T-helper 1 cell treated with Interleukin-12 subunit alpha and Interleukin-12 subunit beta and Interleukin-4 antibody, amounts not matched to agents 30 μg/mL and 1 μg/mL, for 36 hours (primary cell): ENCODE results near the gene AJM1.
"Not testable (repeated sequence)": the region's sequence is repeated elsewhere in the genome, so short reads cannot be mapped to it uniquely, and the experiment has no call there.

Source experiments
- H3K27ac Mint-ChIP-seq: one replicate; pipeline ENCODE4 v1.8.0; 2021; ENCODE audit warnings: mild to moderate bottlenecking, mixed read lengths
- H3K27me3 Mint-ChIP-seq: one replicate; pipeline ENCODE4 v1.8.0; 2021; ENCODE audit warnings: low read depth, mixed read lengths
- H3K36me3 Mint-ChIP-seq: one replicate; pipeline ENCODE4 v1.8.0; 2021; ENCODE audit warnings: low read depth, mixed read lengths
- H3K4me1 Mint-ChIP-seq: one replicate; pipeline ENCODE4 v1.8.0; 2021; ENCODE audit warnings: low read depth, mixed read lengths
- H3K4me3 Mint-ChIP-seq: one replicate; pipeline ENCODE4 v1.8.0; 2021; ENCODE audit warnings: mild to moderate bottlenecking, moderate library complexity, mixed read lengths
- H3K9me3 Mint-ChIP-seq: one replicate; pipeline ENCODE4 v1.8.0; 2021; ENCODE audit warnings: mixed read lengths

Gene AJM1

GRCh38 chr9:136842380-136842948, at the start of gene AJM1:
Gene AJM1, plus strand, starts transcription at chr9:136842478. Its CDS starts 1,937 bp downstream, at chr9:136844415.
- H3K4me1 Mint-ChIP-seq, H3K36me3 Mint-ChIP-seq, H3K9me3 Mint-ChIP-seq, H3K27me3 Mint-ChIP-seq: not testable (repeated sequence)
- Mint-ChIP-seq H3K4me3 (peak within 1 kb of the TSS; percentile 80), H3K27ac (peak within 1 kb of the TSS; percentile 78)

GRCh38 chr9:136793086-136793946, 49.0 kb upstream of the AJM1 start:
- H3K4me3 Mint-ChIP-seq: no peak overlapping the region
- H3K27me3 Mint-ChIP-seq: peaks cover 21% of the 10 kb centered on the region
- peaks cover 15% of the 10 kb centered on the region for H3K4me1 Mint-ChIP-seq
- no peaks in the 10 kb centered on the region for H3K9me3 Mint-ChIP-seq
- peak overlapping the region; percentile 36 for H3K27ac Mint-ChIP-seq
- H3K36me3 Mint-ChIP-seq: peaks cover 7% of the 10 kb centered on the region

DNA sequence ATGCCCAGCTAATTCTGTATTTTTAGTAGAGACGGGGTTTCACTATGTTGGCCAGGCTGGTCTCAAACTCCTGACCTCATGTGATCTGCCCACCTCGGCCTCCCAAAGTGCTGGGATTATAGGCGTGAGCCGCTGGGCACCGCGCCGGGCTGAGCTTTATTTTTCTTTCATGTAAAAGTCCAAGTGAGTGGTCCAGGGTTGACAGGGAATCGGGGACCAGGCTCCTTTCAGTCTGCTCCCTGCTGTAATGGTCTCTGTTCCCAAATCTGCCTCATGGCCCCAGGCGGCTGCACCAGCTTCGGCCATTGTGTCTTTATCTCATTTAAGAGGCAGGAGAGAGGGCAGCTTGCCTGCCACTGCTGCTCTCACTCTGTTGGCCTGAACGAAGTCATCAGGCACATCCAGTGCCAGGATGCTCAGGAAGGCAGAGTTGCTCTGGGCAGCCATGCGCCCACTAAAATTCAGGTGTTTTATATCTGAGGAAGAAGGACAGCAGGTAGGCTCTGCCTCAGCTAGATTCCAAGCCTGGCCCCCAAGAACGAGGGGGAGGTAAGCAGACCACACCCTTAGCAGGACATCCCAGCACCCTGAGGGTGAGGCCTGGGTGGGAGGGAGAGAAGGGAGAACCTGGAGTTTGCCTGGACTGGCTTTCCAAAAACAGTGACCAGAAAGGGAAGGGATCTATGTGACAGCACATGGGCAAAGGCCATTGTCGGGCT, 47.8 kb upstream of the AJM1 start:
- peaks cover 7% of the 10 kb centered on the region for H3K36me3 Mint-ChIP-seq
- no peaks in the 10 kb centered on the region for H3K9me3 Mint-ChIP-seq
- no peak overlapping the region for H3K27ac Mint-ChIP-seq
- peaks cover 21% of the 10 kb centered on the region for H3K27me3 Mint-ChIP-seq
- peaks cover 10% of the 10 kb centered on the region for H3K4me1 Mint-ChIP-seq
- no peak overlapping the region for H3K4me3 Mint-ChIP-seq

- H3K27ac Mint-ChIP-seq: no peak overlapping the region
- peaks cover 7% of the 10 kb centered on the region for H3K36me3 Mint-ChIP-seq
- H3K9me3 Mint-ChIP-seq: no peaks in the 10 kb centered on the region
- H3K27me3 Mint-ChIP-seq: peaks cover 21% of the 10 kb centered on the region
- H3K4me3 Mint-ChIP-seq: no peak overlapping the region
- H3K4me1 Mint-ChIP-seq: peaks cover 10% of the 10 kb centered on the region
Observed at GRCh38 chr9:136795000-136795348, 47.3 kb upstream of the AJM1 start.

DNA sequence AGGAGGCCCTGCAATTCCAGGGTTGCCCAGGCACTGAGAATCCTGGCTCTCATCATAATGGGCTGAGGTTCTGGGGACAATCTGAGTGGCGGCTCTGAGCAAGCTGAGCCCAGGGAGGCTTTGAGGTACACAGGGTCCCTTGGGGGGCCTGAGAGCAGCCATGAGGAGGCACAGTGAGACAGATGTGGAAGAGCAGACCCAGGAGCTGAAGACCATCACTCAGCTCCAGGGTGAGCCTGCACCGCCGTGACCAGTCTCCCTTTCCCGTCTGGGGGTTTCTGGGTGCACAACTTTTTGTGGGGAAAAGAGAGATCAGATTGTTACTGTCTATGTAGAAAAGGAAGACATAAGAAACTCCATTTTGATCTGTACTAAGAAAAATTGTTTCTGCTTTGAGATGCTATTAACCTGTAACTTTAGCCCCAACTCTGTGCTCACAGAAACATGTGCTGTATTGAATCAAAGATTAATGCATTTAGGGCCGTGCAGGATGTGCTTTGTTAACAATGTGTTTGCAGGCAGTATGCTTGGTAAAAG, 46.0 kb upstream of the AJM1 start, which contains the start of gene CCDC183:
TSS of gene CCDC183 (plus strand) at position 101 of the 537 bp plus-strand sequence. CDS start at position 161, 60 bp downstream.
- Mint-ChIP-seq H3K4me3 (no peak within 1 kb of the TSS), H3K4me1 (peaks cover 16% of the 10 kb centered on the region), H3K9me3 (no peaks in the 10 kb centered on the region), H3K36me3 (peaks cover 7% of the 10 kb centered on the region), H3K27ac (no peak within 1 kb of the TSS), H3K27me3 (peaks cover 29% of the 10 kb centered on the region)

DNA sequence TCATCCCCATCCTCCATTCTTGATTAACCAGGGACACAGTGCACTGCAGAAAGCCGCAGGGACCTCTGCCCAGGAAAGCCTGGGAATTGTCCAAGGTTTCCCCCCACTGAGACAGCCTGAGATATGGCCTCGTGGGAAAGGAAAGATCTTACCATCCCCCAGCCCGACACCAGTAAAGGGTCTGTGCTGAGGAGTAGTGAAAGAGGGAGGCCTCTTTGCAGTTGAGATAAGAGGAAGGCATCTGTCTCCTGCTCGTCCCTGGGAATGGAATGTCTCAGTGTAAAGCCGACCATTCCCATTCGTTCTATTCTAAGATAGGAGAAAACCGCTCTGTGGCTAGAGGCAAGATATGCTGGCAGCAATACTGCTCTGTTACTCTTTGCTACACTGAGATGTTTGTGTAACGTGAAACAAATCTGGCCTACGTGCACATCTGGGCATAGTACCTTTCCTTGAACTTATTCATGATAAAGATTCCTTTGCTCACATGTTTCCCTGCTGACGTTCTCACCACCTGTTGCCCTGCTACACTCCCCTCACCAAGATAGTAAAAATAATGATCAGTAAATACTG, 45.4 kb upstream of the AJM1 start:
- not testable (repeated sequence) for H3K9me3 Mint-ChIP-seq, H3K4me3 Mint-ChIP-seq, H3K36me3 Mint-ChIP-seq, H3K27ac Mint-ChIP-seq
- Mint-ChIP-seq H3K27me3 (peaks cover 30% of the 10 kb centered on the region), H3K4me1 (peaks cover 16% of the 10 kb centered on the region)

- no peak overlapping the region for H3K27ac Mint-ChIP-seq
- no peaks in the 10 kb centered on the region for H3K9me3 Mint-ChIP-seq
- H3K4me3 Mint-ChIP-seq: no peak overlapping the region
- peaks cover 32% of the 10 kb centered on the region for H3K27me3 Mint-ChIP-seq
- no peaks in the 10 kb centered on the region for H3K36me3 Mint-ChIP-seq
- H3K4me1 Mint-ChIP-seq: peaks cover 10% of the 10 kb centered on the region
Observed at GRCh38 chr9:136798708-136799078, 43.6 kb upstream of the AJM1 start.

DNA sequence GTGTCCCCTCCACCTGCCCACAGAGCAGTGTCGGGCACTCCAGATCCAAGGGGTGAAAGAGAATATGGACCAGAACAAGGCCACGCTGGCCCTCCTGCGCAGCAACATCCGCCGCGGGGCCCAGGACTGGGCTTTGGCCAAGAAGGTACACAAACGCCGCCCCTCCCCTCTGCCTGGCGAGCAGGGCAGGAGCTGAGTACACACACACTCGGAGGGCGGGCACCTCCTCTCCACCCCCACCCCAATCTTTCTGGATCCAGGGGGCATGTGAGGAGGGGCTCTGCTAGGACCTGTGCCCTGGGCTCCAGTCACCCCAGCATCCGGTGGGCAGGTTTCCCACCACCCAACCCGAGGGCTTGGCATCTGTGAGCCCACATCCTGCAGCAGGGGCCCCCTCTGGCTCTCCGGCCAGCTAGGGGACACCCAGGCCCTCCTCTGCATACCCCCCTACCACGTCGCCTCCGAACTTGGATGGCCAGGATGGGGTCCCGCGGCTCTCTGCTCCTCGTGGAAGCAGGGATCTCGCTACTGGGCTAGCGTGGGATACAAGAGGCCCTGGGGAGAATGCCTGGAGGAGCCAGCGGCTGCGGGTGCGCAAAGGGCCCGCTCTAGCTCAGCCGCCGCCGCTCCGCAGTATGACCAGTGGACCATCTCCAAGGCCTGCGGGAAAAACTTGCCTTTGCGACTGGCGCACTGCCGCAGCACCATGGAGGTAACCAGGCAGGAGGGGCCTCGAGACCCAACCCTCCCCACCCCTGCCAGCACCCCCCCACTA, 43.0 kb upstream of the AJM1 start:
- Mint-ChIP-seq H3K4me3 (no peak overlapping the region), H3K27me3 (peaks cover 32% of the 10 kb centered on the region), H3K27ac (no peak overlapping the region), H3K36me3 (no peaks in the 10 kb centered on the region), H3K9me3 (no peaks in the 10 kb centered on the region), H3K4me1 (peaks cover 10% of the 10 kb centered on the region)

DNA sequence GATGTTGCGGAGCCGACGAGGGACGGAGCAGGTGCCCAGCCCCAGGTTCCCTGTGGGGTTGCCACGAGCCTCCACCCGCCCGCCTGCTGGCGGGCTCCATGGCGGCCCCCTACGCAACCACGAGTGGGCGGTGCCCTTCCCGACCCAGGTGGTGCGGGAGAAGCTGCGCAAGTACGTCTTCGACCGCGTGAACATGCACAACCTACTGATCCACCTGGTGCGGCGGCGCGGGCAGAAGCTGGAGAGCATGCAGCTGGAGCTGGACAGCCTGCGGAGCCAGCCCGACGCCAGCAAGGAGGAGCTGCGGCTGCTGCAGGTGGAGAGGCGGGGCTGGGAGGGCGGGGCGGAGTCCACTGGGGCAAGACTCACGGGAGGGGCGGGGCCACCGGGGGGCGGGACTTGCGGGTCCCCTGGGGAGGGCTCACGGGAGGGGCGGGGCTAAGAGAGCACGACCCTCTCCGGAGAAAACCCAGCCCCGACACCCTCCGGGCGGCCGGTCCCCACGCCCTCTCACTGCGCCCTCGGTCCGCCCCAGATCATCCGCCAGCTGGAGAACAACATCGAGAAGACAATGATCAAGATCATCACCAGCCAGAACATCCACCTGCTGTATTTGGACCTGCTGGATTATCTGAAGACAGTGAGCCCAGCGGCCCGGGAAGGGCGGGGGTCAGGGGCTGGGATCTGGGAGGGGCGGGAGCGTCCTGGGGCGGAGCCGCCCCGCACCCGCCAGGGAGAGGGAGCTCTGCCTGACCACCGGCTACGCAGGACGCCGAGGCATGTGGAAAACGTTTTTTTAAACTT, 42.2 kb upstream of the AJM1 start:
- Mint-ChIP-seq H3K9me3 (no peaks in the 10 kb centered on the region), H3K27me3 (peaks cover 32% of the 10 kb centered on the region), H3K36me3 (no peaks in the 10 kb centered on the region), H3K4me1 (peaks cover 10% of the 10 kb centered on the region), H3K4me3 (peak overlapping the region; percentile 81), H3K27ac (no peak overlapping the region)

- peaks cover 1% of the 10 kb centered on the region for H3K36me3 Mint-ChIP-seq
- no peak overlapping the region for H3K4me3 Mint-ChIP-seq
Observed at GRCh38 chr9:136802321-136802720, 40.0 kb upstream of the AJM1 start.

DNA sequence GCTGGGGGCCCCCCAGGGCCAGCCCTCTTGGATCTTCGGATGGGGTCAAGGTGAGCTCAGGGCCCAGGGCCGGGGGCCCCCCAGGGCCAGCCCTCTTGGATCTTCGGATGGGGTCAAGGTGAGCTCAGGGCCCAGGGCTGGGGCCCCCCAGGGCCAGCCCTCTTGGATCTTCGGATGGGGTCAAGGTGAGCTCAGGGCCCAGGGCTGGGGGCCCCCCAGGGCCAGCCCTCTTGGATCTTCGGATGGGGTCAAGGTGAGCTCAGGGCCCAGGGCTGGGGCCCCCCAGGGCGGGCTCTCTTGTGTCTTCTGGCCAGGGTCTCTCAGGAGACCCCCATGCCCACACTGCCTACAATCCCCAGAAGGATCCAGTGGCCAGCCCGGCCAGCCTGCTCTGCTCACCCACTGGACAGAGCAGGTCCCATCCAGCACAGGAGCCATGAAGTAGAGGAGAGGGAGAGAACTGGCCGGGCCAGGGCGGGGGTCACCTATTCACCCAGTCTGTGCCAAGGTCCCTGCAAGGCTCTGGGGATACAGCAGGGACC, 39.2 kb upstream of the AJM1 start:
- peaks cover 17% of the 10 kb centered on the region for H3K4me1 Mint-ChIP-seq
- not testable (repeated sequence) for H3K4me3 Mint-ChIP-seq, H3K9me3 Mint-ChIP-seq, H3K36me3 Mint-ChIP-seq, H3K27ac Mint-ChIP-seq
- peaks cover 11% of the 10 kb centered on the region for H3K27me3 Mint-ChIP-seq

More at GRCh38 chr9:136802321-136802720, 40.0 kb upstream of the AJM1 start:
- Mint-ChIP-seq H3K27ac (no peak overlapping the region), H3K9me3 (no peaks in the 10 kb centered on the region), H3K4me1 (peaks cover 17% of the 10 kb centered on the region), H3K27me3 (peaks cover 15% of the 10 kb centered on the region)

DNA sequence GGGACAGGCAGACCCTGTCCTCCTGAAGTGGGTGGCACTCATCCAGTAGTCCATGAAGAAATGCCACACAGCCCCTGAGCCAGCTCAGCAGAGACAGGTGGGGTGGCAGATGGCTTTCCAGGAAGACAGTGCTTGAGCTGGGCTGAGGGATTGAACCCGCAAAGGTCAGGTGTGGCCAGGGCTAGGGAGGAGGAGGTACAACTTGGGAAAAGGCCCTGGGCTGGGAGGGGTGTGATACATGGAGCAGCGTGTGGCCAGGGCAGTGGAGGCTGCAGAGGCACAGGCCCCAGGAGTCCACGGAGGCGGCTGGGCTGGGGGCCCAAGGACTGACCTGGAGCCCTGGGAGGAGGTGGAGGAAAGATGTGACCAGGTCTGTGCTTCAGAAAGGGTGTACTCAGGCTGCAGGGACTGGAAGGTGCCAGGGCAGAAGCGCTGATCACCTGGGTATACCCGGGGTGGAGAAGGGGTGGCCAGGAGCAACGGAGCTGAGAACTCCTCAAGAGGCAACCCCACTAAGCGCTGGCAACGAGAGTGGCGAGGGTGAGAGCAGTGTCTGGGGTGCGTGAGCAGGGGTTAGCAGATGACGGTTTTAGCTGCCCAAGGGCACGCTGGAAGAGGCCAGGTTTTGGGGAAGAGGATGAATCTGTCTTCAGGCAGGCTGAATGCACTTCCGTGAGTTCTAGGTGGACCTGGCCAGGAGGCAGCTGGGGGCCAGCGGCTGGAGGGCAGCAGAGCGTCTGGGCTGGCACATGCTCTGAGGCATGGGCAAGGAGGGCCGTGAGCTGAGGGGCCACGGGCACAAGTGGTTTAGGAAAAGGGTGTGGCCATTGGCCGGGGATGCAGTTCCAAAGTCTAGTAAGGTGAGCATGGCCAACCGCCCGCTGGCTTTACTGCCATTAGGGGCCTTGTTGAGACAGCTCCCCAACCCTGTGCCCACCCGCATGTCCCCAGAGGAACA, 38.4 kb upstream of the AJM1 start:
- no peak overlapping the region for H3K4me3 Mint-ChIP-seq
- peaks cover 3% of the 10 kb centered on the region for H3K36me3 Mint-ChIP-seq
- peaks cover 11% of the 10 kb centered on the region for H3K27me3 Mint-ChIP-seq
- H3K4me1 Mint-ChIP-seq: peaks cover 18% of the 10 kb centered on the region
- H3K27ac Mint-ChIP-seq: no peak overlapping the region
- no peaks in the 10 kb centered on the region for H3K9me3 Mint-ChIP-seq
